HG03108 (cell line): ENCODE results near the gene LPAR3.

Source experiments
- ATAC-seq: cut with Tn5 transposase; IDR thresholded peaks from one replicate; pipeline ENCODE4 v1.9.1; 2021; ENCODE audit warnings: moderate library complexity; ENCODE audit not compliant: unreplicated experiment

Gene LPAR3

GRCh38 chr1:84780000-84780716 is 112.8 kb downstream of the LPAR3 start:
- ATAC-seq: no peak

- no peak for ATAC-seq
Observed at GRCh38 chr1:84776639-84777038, 116.4 kb downstream of the LPAR3 start.

- no peak for ATAC-seq
Observed at GRCh38 chr1:84775535-84775920, 117.5 kb downstream of the LPAR3 start.

DNA sequence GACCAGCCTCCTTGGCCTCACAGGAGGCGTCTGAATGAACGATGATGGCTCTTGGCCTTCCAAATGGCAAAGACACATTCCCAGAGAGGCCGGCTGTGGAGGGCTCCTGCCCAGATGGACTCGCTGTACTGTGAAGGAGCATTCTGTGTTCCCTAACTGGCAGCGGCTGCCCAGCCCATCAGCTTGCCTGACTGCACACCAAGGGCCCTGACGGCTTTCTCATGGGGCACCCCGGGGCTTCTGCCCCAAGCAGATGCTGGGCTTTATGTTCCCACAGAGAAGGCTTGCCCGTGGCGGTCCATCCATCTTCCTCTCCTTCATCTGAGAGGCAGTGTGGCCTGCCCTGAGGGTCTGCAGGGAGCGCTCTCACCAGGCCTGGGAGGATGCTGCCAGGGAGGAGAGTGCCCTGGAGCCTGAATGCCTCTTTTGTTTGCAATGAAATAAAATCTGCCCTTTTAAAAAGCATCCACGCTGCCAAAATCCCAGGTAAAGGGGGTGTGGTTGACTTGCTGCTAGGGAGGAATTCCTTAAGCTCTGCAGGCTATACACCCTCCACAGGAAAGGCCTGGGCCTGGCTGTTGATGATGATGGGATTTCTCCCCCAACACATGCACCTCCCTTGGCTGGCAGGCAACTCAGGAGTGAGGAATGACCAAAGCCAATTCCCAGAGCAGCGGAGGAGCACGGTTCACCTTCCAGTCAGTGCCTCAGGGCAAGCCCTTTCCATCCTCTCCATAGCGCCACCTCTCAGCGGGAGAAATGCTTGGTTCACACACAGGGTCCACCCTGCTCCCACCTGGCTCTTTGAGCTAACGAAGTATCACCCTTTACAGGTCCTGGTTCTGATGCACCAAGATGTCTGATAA is 118.1 kb downstream of the LPAR3 start:
- ATAC-seq: no peak

- no peak for ATAC-seq
Observed at GRCh38 chr1:84773933-84774497, 119.0 kb downstream of the LPAR3 start.

DNA sequence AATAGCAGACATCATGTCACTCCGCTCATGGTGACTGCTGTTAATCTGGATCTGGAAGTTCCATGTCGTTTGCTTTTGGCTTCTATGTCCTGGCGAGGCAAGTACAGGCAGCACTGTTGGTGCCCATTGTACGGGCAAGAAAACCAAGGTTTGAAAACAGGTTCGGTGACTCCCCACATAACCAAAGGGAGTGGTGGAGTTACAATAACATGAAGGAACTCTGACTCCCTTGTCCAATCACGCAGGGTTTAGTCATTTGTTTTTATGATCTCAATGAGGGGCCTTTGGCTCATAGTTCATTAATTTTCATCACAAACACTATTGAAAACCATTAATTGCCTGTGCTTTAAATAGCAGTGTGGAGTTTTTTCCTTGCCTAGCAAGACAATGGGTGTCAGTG is 119.8 kb downstream of the LPAR3 start:
- ATAC-seq: no peak

DNA sequence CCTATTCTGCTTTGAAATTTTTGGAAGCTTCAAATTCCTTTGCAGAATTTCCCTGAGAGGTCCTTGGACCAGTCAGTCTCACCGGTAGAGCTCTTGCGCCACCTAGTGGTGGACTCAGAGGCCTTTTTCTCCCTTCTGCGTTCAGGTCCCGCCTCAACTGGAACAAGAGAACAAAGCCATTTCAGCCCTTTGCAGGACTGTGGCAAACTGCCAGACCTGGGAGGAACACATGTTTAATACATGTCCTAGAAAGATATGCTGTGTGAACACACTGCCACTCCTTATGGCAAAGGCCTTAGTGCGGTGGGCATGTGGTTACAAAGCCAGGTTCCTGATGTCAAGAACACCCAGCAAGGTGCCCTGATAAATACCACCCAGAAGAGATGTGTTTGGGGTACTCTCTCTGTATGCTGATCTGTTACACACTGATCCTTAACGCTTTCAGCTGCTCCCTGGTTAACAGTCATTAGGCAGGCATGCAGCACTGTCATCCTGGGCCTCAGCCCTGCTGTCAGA is 120.5 kb downstream of the LPAR3 start:
- peak; percentile 50 for ATAC-seq

- no peak for ATAC-seq
Observed at GRCh38 chr1:84771895-84772294, 121.1 kb downstream of the LPAR3 start.

- ATAC-seq: no peak
Observed at GRCh38 chr1:84770481-84770880, 122.5 kb downstream of the LPAR3 start.

DNA sequence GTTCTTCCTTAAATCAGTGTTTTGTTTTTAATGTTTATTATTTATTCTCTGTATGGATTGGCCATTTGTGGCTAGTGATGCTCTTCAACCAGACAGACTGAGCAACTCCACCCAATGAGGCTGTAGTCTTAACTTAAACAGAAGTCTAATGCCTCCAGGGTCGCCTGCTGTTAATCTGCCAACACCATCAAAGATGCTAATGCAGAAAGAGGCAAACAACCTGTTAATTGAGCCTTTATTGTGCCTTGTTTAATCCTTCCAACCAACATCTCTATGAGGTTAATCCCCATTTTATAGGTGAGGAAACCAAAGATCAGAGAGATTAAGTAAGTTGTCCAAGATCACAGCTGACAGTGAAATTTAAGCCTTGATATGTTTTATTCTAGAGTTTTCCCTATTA is 123.4 kb downstream of the LPAR3 start:
- no peak for ATAC-seq

GRCh38 chr1:84768634-84769033 is 124.4 kb downstream of the LPAR3 start:
- no peak for ATAC-seq

DNA sequence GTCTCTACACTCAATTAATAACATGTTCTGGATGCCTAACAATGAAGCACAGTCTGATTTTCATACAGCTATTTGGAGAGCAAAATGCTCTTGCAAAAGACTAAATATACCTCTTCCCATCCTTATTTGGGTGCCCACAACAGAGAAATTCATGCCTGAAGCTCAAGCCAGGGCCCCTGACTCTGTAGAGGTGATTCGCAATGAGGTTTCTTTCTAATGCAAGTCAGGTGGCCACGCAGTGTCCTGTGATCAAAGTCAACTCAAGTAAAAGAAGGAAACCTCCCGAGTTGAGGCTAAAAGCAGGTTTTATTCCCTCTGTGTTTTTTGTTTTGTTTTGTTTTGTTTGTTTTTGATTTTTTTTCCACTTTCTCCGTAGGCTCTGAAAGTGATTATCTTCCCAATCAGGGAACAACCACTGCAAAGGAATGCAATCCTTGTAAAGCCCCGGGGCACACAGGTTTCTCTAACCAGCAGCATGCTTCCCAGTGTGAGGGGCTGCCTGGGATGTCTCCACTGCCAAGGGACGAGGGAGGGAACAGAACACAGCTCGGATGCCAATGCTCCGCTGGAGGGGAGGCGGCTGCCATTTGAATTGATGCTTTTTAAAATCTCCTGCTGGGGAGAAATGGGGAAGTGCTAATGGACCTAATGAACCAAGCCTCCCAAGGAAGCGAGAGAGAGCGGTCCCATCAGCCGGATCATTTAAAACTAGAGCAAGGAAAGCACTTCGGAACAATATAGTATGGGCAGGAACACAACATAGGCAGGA is 128.9 kb downstream of the LPAR3 start:
- no peak for ATAC-seq

DNA sequence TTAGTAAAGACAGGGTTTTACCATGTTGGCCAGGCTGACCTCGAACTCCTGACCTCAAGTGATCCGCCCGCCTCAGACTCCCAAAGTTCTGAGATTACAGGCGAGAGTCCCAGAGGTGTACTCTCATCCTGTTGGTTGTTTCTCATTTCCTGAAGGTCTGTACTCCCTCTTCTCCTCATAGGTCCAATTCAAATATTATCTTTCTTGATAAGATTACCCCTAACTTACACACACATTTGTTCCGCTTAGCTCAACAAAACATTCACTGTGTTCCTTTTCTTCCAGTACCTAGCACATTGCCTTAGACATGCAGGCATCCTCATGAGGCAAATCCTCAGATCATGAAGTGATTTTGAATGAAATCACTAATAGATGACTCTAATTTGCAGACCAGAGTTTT is 130.3 kb downstream of the LPAR3 start:
- no peak for ATAC-seq
